Measurements from ENCODE around the gene SECISBP2.
A peak's percentile ranks its signal among the peaks of the same experiment; 100 is the strongest.

Gene SECISBP2

DNA sequence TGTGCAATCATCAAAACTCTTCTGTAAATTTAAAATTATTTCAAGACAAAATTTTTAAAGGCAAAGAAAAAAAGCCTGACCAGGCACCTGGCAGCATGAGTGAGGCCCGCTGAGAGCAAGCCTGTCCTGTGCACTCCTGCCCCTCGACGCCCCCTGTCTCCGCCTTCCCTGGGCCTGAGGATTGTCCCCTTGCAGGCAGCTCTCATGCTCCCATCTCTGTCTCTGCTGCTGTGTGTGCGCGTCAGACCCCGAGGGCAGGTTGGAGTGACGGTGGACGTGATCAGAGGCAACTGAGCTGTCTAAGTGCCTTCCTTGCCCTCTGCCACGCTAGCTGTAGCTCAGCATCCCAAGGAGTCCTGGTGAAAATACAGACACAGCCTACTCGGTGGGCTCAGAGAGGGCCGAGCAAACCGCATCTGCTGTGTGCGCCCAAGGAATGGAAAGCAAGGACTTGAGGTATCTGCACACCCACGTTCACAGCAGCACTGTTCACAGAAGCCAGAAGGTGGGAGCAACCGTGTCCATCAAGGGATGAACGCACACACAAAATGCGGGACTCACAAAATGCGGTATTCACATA is 65.5 kb downstream of the SECISBP2 start:
- no peak for DNase-seq

DNA sequence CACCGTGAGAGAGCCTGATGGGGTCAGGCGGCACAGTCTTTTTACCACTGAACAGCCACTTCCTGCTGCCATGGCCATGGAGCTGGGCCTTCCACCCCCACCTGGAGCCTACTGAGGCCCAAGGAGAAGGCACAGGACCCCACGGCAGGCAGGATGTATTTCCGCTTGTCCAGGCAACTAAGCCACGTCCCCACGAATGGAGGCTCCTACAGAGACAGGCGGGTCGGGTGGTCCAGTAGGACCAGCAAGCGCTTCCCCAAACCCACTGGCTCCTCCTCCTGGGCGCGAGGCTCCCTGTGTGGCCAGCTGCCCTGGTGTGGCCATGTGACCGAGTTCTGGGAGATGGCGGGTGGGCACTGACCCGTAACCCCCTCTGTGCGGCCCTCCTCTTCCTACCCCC is 66.5 kb downstream of the SECISBP2 start:
- DNase-seq: no peak

DNA sequence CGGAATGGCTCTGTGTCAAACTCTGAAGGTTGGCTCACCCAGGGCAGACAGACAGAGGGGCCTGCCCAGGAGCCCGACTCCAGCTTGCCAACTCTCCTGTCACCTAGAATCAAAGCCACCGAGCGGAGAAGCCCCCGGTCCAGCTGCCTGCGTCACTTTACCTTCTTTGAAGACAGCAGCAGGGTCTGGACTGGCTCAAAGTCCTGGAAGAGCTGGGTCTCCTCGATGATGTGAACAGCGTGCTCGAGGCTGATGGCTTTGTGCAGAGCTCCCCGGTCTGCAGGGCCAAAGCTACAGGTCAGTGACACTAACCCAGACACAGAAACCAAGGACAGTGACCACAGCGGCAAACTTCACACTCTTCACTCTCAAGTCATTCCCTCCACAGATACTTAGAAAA is 67.9 kb downstream of the SECISBP2 start:
- DNase-seq: no peak

DNA sequence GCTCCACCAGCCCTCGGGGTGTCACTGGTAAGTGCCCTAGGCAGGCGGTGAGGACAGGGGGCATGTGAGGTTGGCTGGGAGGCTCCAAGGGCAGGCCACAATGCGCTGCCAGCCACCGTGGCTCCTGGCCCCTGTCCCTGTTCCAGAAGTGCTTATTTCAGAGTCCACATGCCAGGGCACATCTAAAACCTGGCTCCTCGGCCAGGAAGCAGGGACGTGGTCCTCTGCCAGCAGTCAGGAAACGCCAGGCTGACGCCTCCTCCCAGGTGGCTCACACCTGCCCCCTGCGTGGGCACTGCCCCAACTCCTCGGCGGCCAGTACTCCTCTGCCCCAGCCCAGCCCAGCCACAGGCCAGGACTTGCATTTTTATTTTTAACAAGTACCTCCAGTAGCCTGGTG is 68.5 kb downstream of the SECISBP2 start:
- no peak for DNase-seq

DNA sequence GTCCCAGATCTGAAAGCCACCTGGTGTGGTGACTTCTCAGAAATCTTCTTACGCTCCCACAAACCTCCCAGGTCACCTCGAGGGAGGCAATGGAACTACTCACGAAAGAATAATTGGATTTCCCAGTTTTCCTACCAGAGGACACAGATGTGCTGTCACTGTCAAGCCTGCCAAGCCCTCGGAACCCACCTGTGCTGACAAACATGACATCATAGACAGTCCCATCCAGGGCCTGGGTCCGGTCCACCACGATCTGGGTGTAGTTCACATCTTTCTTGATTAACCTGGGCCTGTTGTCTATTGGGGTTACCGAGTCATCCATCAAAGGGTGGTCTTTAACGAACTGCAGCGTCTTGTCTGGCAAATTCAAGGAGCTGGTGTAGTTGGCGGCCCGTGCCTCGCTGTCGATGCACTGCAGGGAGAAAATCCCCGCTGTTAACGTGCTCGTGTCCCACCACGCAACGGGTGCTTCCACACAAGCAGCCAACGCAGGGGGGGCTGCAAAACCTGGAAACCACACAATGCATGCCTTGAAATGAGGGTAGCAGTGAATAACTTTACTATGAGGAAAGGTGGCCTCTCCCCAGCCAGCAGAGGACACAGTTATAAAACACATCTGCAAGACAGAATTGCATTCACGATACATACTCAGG is 69.0 kb downstream of the SECISBP2 start:
- DNase-seq: no peak

DNA sequence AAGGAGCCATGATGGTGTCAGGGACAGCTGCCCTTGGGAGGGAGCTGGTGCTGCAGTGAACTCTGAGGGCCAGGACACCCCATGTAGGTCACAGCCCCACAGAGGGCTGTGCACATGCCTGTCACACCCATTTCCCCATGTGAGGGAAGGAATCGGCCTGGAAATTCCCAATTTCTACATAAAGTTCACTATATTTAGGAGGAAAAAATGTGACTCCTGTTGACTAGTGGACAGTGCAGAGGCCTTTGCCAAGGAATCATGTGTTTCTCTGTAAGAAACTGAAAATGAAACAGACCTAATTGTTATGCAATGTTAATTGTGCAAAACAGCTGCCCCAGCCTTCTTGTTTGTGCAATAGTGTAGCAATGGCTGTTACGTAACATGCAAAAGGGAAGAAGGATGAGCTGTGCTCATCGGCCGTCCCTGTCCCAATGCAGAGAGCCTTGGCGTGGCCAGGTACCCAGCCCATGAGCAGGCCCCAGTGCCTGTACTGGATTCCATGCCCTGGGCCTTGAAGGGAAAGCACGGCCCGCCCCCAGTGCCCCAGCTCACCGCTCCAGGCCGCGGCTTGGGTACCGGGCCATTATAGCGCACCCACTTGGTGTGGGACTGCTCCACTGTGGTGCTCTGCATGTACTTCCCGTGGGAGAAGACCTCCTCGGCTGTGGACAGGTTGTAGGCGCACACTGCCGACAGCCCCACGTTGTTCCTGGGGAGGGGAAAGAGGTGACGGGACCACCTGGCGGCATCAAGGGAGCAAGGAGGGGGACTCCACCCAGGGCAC is 70.0 kb downstream of the SECISBP2 start:
- DNase-seq: no peak

DNA sequence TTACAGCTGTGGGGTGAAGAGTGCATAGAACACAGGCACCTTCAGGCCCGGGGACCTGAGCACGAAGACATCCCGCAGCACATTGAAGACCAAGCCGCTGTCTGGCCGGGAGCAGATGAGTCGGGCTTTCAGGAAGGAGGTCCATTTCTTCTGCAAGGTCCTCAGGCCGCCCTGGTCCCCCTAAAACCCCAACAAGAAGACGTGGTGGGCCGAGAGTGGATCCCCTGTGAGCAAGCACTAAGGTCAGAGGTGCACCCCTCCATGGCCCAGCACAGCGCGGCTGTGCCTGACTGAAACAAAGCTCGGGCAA is 70.5 kb downstream of the SECISBP2 start:
- DNase-seq: no peak

DNA sequence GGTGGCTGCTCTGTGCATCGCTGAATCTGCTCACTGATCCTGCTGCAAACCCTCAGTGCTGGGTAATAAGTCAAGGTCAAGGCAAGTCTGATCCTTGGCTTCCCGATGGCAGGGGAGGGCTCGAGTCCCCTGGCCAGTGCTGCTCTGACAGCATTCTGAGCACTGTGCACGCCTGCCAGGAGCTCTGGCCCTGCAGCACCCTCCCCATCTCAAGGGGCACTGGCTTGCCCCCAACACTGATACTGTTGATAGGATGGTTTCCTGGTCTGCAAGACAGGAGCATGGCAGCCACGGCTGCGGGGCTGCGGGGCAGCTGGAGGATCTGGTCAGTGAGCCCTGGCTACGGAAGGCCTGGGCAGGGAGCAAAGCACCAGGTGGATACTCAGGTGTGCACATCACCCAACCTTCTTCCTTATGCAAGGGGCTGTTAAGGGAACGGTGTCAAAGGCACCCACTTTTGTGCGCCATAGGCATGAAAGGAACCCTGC is 71.8 kb downstream of the SECISBP2 start:
- no peak for DNase-seq

DNA sequence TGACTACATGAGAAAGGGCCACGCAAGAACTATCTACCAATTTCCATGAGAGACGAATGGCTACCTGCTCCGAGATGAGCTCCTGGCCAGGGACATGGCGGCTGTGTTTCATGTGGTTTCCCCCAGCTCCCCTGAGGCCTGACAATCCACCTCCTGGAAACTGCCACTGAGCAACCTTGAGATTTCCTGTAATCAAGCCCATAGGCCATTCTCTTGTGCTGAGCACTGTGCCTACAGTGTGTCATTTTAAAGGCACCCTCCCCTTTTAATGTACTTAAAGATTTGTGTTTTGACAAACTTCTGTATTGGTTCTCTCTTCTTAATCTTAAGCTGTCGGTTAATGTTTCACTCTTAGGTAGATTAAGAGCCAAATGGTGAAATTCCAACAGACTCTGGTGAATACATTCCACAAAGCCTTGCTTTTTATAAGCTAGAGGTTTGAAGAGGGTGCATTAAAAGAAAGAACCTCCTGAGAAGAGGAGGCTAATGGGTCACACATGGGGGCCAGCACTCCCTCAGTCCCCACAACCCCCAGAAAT is 72.3 kb downstream of the SECISBP2 start:
- DNase-seq: no peak

DNA sequence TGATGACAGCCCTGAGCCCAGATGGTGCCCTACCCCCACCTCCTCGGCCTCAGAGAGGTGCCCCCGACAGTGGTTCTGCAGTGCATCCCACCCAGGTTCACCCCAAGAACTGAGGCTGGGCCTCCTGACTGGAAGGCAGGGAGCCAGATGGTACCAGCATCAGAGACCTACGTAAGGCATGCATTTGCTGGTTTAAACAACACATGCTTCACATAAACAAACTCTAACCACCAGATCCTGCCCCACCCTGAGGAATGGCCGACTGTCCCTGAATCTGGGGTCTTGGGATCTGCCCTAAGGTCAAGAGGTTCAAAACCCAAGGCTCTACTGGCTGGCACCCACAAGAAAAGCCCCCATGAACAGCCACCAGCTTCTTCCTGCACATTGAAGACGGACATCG is 73.3 kb downstream of the SECISBP2 start:
- DNase-seq: no peak

DNA sequence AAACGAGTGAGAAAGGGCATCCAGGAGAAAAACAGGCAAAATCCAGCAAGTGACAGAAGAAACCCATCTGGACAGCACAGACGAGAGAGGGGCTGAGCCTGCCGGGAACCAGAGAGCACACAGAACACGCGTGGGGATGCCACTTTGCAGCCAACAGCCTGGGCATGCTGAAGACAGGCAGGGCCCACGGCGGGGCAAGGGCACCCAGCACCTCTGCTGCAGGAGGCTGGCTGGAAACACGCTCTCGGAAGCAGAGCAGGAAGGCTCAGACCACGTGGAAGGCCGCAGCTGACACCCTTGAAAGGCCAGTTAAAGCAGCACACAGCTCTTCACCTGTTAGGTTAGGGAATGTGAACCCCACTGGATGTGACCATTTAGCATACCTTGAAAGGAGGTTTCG is 76.1 kb downstream of the SECISBP2 start:
- DNase-seq: no peak

DNA sequence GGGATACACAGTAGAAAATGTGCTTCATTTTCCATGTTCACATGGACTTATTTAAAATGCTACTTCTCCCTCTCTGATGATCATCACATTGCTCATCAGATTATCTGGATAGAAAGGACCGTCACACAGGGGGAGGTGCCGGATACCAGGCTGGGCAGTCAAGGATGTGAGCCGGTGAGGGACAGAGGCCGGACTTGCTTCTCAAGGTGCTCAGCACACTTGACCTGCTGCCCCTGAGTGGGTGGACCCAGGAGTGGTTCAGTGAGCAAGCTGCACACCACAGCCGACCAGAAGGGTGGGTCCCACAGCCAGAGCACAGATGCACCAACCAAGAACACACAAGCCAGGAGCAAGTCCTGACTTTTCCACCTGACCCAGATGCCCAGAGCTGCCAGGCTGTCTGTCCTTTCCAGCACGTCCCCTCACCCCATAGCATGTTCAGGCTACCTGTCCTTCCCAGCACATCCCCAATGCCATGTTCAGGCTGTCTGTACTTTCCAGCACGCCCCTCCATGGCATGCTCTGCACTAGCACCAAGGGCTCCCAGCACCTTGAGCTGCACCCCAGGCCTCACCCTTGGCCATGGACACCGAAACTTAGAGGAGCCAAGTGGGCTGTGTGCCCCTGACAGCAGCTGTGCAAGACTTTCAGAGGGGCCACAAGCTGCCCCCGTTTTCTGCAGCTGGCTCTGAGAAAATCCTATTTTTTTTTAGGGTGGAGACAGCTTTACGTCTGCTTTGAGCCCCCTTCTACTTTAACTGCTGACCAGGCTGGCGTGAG is 77.8 kb downstream of the SECISBP2 start:
- DNase-seq: no peak

DNA sequence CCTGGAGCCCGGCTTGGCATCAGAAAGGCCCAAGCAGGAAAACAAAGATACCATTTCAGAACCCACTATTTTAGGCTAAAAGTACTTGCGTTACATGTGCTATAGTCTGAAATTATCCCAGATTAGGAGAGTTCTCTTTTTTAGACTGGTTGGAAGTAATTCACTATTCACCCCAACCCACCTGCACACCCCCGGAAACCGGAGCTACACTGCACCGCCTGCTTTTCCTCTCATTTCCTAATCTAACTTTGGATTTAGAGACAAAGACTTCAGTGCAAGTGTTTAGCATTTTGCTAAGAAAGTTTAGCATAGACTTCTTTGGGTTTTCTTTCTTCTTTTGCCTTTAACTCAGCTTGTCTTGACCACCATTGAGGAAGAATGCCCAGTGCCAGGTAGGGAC is 79.2 kb downstream of the SECISBP2 start:
- no peak for DNase-seq

DNA sequence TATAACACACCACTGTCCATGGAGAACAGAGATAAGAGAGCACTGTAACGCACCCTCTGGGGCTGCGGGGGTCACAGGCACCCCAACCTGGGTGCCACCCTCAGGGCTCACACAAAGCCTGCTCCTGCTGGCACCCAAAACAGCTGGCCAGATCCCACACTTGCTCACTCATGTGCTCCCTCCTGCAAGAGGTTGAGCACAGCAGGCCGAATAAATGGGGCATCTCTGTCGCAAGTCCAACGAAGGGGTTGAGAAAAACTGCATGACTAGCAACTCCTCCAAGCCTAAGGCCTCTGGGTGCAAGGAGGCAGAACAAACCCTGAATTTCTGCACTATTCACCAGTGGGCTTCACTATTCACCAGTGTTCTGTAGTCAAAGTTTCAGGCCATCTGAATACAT is 80.3 kb downstream of the SECISBP2 start:
- no peak for DNase-seq

DNA sequence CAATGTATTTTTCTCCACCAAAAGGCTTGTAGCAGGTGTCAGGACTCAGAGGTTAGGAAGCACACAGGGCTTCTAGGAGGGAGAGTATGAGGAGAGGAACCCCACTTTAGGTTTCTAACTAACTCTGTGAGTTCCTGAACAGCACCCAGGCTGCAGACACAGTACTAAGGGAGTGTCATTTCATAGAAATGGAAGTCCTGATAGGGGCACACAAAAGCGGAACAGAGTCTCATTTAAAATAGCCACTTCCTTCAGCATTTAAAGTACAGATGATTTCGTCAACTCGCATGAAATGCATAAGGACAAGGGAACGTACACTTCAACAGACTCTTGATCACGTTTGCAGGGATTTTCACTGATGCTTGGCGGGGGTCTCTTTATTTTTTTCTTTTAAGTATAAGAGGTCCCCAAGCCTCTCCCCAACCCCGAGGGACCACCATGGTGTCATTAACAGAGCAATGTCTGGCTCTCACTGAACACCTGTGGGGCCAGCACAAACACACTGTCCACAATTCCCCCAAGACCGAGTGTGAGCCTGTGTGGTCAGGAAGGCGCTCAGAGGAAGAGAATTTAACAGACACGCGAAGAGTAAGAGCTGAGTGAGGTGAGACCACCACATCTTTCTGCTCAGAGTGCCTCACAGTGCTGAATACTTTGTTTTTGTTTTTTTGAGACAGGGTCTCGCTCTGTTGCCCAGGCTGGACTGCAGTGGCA is 82.3 kb downstream of the SECISBP2 start:
- DNase-seq: no peak

DNA sequence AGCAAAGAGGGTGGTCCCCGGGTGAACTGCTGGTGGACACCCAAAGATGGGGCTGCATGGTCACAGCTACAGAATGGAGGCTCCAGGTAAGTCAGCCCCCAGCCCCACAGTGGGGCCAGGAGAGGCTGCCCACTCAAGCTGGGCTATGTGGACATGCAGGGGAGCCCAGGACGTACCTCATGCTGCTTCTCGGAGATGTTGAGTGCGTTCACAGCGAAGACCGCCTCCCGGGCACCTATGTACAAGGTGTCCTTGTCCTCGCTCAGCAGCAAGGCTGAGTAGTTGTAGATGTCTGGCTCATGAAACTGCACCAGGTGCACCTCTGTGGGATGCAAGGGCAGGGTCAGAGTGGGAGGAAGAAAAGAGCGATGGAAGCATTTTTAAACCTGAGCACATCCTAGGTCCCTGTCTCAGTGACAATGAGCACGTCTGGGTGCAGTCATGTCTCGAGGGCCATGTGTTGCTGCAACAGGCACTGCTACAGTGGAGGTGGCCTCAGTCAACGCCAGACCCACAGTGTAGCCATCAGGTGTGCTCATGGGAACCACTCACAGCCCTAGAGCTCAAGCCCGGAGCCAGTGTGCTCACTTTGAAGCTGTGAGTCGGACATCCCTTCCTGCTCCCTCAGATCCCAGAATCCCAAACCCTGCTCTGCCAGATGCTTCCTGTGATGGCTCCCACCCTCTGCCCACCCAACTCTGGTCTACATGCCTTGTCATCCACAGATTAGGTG is 84.6 kb downstream of the SECISBP2 start:
- DNase-seq: no peak

DNA sequence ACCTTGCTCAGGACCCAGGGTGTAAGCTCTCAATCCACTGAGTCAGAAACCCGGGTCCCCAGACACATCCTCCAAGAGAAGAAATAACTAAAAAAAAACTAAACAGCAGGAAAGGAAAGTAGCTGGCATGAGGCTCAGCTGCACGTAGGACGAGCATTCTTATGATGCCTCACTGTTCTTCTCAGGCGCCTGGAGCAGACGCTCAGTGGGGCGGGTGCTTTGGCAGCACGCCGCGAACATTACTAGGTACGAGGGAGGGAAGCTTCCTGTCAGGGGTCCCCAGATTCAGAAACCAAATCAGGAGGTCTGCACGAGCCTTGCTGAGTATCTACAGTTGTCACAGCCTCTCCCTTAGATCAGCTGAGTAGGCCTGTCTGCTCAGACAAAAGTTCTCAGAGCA is 85.8 kb downstream of the SECISBP2 start:
- DNase-seq: no peak

DNA sequence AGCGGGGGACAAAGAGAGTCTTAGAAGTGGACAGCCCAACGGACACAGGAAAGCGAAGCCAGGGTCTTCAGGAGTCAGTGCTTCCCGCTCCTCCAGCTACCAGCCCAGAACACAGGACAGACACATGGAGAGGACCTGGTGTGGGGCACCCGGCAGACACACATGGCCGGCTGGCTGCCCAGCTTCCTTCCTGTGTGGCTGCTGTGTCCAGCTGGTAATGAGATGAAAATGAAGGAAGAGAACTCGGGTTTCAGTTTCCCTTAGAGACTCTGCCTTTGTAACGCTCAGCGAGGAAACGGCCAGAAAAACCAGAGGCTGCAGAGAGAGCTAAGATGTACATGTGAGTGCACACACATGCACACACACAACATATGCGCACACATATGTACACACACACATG is 87.5 kb downstream of the SECISBP2 start:
- DNase-seq: no peak

DNA sequence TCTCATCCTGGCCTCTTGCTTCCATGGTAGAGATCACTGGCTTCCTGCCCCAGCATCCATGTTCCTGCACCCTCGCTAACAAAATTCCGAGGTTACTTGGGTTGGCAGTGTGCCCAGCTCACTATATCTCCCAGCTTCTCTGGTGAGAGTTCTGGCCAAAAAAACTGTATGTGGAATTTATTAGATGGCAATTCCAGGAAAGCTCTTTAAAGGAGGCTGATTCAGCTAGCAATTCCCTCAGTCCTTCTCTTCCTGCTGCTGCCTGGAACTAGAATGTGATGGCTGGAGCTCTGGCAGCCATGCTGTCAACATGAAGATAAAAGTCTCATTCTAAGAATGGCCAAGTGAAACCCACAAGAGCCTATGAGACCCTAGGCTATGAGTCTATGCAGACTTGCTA is 88.8 kb downstream of the SECISBP2 start:
- DNase-seq: no peak

DNA sequence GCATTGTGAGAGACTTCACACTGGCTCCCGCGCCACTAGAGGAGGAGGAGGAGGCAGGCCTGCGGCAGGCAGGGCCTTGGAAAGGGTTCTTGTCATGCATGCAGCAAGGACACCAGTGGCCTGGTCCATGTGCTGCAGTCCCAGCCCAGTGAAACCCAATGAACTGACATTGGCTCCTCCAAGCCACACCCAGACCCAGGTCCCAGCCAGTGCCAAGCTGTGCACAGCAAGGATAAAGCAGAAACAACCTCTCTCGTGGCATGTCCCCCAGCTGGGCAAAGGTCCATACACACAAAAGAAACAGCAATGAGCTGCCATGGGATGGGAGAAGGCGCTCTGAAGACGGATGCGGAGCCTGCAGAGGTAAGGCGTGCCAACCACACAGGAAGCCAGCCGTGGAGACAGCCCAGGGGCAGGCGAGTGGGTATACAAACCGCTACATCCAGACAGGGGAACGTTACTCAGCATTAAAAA is 90.4 kb downstream of the SECISBP2 start:
- DNase-seq: peak; percentile 70
